SHP77 (cell line): ENCODE data around the gene PPP2R2C.

Experiments
- DNase-seq, 2 experiments: peaks; one replicate each; lab custom pipeline; 2025; lab: John Stamatoyannopoulos, UW

The PPP2R2C gene

DNA sequence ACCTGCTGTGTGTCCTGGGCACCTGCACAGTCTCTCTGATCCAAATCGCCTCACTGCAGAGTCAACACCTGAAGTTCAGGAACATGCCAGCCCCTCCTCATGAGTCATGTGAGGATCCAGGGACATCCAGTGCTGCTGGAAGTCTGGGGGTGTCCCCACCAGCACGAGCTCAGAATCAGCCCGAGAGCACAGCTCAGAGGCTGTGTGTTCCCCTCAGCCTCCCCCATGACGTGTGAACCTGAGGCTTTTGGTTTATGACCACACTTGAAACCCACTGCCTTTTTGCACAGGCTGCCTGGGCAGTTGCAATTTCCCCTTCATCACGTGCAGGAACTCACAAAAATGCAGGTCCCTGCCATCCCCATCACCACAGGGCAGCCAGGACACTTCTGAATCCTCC is 47.1 kb downstream of the PPP2R2C start:
- no peak for DNase-seq

DNA sequence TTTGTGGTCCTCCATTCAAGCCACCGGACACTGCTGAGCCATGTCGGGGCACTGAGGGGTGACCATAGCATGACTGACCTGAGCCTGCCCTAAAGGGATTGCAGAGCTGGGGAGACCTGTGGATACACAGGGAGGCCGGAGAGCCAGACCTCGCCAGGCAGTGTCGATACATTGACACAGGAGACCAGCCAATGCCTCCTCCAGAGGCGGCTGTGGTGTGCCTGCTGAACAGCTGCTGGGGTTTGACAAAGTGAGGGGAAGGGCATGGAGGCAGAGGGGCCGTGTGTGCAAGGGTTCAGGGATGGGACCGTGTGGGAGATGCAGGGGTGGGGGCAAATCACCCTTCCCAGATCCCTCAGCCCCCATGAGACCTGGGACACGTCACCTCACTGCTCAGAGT is 48.0 kb downstream of the PPP2R2C start:
- DNase-seq: no peak

DNA sequence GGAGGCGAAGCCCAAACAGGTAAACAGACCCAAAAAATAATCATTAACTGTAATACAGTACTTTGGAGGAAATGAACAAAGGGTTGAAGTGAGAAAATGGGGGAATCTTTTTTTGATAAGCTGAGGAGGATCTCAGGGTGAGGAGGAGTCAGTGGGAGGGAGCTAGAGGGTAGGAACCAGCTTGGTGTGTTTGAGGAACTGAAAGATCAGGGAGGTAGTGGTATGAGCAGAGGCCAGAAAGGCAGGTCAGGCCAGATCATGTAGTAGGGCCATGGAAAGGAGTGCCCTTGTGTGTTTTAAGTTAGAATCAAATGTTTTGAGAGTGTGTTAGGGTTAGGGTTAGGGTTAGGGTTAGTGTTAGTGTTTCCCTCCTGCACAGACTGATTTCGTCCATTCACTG is 48.8 kb downstream of the PPP2R2C start:
- DNase-seq: no peak

DNA sequence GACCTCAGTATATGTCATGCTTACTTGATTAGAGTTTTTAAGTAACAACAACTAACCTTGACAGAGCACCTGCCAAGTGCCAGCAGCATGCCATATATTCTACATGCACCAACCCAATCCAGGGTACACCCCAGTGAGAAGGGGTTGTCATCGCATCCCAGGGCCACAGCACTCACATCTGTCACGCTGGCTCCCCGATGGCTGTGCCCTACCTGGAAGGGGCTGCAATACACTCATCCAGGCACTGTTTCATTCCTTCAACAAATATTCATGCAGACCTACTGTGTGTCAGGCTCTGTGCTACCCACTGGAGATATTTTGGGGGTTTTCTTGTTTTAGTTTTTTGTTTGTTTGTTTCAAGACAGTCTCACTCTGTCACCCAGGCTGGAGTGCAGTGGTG is 49.5 kb downstream of the PPP2R2C start:
- DNase-seq: no peak

DNA sequence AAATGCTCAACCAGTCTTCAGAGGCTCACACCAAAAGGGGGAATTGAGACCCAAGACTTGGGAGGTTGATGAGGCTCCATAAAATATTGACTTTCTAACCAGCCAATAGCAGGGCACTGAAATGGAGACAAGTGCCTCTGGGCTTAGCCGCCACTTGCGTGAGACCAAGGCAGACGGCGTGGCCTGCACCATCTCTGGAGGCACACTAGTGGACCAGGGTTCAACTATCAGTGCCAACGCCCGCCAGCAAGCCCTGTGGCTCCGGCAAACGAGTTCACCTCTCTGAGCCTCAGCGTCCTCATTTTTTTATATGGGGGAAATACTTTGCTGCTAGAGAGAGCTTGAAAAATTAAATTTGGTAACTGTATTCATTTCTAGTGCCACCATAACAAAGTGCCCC is 50.3 kb downstream of the PPP2R2C start:
- DNase-seq: no peak

DNA sequence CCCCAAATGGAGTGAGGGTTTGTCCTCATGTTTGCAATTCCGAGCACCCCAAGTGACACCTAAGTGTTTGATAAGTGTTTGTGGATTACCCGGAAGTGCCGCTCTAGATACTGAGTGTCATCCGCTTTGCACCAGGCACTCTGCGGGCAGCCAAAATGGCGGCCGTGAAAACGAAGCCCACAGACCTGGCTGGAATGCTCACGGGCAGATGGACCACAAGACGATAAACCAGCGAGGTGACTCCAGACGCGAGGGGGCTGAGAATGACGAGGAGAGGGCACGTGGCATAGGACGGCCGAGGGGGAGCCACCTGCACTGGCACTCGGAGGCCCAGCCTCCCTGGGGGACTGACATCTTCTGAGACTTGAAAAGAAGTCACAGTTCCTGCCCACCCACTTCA is 51.0 kb downstream of the PPP2R2C start:
- DNase-seq: no peak

DNA sequence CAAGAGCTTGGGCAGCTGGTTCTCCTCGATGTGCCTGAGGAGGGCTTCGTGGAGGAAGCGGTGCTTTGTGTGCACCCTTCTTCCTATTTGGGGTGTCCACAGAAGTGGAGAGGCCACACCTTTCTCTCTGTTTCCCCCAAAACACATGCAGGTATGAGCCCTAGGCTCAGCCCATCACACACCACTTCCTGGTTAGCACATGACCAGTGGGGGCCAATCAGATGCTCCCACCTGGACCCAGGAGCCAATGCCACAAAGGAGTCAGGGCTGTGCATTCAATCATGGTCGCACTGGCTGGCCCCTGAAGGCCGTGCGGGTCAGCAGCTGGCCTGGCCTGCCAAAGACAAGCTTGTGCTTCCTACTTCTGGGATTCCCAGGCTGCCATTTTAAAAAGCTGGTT is 51.4 kb downstream of the PPP2R2C start:
- no peak for DNase-seq

DNA sequence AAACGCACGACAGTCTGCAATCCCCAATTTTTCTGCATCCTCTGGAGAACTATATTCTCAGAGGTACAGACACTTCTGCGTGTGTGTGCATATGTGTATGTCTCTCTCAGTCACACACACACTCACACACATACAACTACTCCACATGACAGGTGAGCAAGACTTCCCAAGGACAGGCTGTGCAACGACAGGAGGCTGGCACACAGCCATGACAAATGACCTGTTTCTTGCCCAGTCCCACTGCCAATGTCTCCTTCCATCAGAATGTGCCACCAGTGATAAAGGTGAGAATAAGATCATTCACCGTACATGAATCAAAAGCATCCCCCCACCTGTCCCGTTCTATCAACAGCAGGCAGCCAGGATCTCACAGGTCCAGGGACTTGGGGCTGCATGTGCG is 52.4 kb downstream of the PPP2R2C start:
- DNase-seq: no peak

DNA sequence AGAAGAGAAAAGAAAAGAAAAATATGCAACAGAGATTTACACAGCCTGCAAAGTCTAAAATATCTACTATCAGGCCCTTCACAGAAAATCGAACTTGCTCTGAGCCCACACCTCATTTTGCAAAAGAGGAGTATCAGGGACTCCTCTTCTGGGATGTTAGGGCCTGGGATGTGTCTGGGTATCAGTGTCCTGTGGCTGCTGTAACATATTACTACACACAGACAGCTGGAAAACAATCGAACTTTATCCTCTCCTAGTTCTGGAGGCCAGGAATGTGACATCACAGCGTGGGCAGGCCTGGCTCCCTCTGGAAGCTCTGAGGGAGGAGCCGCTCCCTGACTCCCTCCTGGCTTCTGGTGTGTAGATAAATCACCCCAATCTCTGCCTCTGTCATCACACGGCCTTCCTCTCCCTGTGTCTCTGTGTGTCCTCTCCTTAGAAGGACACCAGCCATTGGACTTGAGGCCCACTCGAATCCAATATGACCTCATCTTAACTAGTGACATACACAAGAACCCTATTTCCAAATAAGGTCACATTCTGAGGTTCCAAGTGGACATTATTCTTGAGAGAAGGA is 52.9 kb downstream of the PPP2R2C start:
- DNase-seq: no peak

DNA sequence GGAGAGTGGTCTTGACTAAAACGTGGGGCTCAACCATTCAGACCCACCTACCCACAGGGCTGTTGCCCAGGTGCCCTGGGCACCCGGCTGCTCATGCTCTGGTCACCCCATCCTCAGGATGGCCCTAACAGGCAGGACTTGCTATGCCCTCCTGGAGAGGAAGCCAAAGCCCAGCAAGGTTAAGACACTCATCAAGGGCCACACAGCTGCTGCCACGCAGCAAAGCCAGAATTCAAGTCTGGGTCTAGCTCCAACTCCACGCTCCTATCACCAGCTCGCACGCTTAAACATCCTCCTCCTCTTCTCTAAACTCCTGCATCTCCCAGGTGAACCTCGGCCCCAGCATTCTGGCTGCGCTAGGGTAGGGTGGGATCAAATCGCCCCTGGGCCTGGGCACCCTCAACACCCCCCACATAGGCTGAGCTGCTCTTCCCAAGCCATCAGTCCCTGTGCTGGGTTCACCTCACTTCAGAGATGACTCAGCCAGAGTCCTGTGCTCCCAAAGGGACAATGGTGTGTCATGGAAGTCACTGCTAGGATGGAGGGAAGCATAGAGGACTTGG is 54.1 kb downstream of the PPP2R2C start:
- no peak for DNase-seq

DNA sequence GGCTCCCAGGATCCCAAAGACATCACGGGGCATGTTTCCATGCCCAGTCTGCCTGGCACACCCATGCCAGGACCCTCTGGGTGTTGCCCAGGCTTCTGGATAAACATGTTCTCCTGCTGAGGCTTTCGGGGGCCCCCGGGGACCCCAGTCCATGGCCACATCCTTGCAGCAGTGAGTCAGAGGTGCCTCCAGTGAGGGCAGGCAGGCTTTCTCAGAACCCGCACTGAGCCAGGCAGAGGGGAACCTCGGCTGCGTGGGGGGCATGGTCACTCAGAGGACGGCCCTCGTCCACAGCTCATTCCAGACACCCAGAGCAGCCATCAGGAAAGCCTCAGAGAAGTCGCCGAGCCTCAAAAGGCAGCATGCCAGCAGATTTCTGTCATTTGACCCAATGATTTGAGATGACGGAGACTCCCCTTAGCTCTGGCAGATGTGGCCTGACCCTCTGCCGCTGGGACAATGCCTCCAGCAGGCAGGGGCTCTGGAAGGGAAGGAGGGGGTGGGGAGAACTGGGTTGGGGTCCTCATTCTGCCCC is 54.8 kb downstream of the PPP2R2C start:
- no peak for DNase-seq

DNA sequence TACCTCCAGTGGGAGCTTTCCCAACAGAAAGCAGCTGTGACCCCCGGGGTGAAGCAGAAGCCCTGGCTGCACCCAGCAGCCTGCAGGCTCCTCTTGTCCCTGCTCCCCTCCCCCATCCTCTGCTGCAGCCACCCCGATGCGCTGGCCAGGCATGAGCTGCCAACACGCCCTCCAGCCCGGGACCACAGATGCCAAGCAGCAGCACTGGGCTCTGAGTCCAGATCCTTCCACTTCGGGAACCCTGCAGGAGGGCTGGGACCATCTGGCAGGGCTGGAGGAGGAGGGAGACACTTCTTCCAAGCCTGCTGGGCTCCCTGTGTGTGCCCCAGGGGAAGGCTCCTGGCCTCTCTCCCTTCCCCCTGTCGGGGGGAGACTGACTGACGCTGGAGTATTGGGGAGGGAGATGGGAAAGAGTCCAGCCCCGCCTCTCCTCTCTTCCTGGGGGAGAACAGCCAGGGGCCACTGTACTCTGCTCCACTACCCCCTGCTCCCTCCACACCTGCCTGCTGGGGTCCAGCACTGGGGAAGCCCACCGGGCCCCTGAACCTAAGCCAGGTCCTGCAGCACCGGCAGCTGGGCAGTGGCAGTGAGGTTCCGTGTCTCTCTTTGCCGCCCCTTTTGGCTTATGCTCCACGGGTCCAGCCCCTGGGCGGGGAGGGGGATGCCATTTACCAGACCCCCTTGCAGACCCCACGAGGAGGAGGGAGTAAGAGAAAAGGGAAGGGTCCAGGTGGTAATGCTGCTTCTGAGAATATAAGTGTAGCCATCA is 55.7 kb downstream of the PPP2R2C start:
- no peak for DNase-seq

DNA sequence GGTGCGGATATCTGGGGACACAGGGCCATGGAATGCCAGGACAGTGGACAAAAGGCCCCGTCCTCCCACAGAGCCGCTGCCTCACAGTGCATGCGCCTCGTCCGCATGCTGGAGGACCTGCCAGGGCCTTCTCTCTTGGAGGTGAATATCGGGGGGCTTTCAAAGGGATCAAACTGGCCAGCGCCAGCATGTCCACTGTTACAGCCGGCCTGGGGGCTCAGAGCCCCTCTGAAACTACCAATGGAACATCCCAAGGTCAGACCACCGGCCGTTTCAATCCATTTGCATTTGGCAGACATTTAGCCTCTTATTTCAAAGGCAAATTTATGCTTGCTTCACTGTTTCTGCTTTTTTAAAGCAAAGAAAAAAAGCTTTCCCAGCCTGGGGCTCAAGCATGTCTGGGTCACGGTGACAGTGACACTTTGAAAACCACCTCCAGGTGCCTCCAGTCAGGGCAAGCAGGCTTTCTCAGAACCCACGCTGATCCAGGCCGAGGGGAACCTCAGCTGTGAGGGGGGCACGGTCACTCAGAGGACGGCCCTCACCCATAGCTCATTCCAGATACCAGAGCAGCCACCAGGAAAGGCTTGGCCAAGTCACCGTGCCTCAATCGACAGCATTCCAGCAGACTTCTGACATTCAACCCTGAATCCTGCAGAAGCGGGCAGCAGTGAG is 57.2 kb downstream of the PPP2R2C start:
- no peak for DNase-seq

DNA sequence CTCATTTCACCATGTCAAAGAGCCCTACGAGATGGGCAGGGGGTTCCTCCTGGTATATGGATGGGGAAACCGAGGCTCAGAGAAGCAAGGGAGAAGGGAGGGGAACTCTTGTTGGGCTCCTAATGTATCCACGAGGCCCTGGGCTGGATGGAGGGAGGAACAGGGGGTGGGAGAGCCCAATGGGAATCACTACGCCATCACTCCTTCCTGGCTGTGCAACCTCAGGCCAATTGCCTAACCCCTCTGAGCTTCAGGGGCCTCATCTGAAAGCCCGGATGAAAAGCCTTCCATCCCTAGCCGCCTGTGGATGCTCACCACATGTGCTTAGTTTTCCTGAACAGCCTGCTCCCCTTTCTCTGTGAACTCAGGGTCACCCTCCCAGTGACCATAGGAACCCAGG is 57.8 kb downstream of the PPP2R2C start:
- DNase-seq: no peak

DNA sequence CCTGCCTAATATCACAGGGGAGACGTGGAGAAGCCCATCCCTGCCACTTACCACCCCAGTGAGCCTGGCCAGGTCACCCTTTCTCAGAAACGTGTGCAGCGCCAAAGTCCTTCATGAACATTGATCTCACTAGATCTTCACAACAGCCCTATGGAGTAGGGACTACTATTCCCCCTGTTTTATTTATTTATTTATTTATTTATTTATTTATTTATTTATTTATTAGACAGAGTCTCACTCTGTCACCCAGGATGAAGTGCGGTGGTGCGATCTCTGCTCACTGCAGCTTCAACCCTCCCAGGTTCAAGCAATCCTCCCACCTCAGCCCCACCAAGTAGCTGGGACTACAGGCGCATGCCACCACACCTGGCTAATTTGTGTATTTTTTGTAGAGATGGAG is 61.8 kb downstream of the PPP2R2C start:
- DNase-seq: no peak

DNA sequence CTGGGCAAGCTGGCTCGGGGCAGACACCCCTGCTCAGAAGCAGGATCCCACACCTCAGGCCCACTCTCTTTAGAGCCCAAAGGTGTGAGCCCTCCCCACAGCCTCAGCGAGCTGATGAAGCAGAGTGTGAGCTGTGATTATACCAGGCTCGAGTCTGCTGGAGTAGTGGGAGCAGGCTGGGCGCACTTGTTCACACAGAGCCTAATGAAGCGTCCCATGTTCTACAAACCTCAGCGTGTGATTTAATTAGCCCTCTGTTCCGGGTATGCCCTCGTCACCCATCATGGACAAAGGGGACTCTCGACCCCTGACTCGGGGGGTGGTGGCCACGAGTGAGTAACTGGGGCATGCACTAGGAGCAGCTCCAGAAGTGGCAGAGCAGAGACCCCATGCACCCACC is 62.3 kb downstream of the PPP2R2C start:
- no peak for DNase-seq

DNA sequence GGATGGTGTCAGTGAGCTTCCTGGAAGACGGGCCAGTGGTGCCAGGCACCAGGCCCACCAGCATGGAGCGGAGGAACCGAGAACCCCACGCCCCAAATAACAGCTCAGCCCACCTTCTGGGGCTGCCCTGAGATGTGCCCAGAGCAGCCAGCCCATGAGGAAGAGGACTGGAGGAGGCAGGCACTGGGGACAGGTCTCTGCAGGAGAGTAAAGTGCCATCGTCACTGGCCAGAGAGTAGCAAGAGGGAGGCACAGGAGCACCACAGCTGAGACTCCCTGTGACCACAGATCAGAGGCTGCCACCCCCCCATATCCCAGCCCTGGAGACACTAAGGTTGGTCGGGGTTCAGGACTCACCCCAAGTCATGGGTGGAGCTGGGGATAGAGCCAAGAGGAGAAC is 63.0 kb downstream of the PPP2R2C start:
- no peak for DNase-seq

DNA sequence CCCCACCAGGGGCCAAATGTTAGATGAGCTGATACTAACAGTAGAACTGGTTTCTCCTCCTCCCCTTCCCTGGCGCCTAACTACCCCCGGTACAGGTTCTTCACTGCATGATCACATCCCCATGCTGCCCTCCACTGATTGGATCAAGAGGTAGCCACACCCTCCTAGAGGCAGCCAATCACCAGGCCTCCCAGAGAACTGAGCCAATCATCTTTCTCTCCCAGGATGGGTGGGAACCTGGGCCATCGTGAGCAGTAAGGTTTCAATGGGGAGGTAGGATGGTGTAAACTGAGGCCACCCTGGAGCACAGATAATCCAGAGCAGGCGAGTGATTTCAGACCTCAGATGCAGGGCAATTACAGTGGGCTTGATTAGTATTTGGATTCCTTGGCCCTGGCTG is 64.2 kb downstream of the PPP2R2C start:
- no peak for DNase-seq

DNA sequence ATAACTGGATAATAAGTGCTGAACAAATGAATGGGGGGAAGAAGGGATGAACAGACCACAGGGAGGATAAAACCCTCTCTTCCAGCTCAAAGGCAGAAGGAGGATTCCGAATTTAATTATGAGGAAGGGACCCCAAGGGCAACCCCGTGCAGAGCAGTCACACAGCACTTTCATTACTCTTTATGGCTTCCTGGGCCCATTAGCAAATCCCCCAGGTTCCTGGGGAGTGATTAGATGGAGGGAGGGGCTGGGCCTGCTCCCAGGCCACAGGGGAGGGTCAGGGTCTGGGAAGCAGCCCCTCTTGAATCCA is 67.1 kb downstream of the PPP2R2C start:
- no peak for DNase-seq

DNA sequence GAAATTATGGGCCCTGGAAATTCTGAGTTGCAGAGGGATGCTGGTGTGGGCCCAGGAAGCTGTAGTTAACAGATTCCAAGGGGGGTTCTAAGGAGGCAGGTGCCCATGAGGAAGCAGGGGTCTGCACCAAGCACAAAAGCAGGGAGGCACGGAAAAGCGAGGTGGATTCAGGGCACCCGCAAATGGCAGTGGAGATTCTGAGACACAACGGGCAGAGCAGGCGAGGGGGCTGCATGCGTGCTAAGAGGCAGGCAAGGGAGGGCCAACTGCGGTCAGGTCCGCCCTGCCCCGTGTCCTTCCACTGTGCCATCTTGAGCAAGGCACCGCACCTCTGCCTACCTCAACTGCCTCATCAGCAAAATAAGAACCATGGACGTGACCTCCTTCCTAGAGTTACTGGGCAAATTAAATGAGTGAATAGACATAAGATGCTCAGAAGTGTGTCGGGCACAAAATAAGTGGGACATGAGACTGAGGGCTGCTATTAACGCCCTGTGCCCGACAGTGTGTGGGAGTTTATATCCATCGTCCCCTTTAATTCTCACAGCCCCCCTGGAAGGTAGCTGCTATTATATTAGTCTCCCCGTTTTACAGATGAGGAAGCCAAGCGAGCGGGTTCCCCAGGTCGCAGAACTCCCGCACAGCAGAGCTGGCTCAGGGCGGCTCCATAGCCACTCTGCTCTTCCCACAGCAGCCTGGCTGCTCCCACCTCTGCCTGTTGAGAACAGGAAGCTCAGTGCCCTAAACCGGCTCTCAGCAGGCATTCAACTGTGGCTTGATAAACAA is 67.6 kb downstream of the PPP2R2C start:
- no peak for DNase-seq

DNA sequence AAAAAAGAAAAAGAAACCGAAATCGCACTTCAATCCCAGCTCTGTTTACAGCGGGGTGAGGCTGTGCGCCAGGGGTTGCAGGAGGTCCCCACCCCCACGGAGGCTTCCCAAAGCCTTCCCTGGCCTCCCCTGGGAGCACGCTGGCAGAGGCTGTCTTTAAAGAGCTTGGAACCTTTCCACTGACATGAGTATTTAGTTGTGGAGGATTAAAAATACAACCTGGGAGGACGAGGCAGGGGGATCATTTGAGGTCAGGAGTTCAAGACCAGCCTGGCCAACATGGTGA is 69.1 kb downstream of the PPP2R2C start:
- DNase-seq: no peak

DNA sequence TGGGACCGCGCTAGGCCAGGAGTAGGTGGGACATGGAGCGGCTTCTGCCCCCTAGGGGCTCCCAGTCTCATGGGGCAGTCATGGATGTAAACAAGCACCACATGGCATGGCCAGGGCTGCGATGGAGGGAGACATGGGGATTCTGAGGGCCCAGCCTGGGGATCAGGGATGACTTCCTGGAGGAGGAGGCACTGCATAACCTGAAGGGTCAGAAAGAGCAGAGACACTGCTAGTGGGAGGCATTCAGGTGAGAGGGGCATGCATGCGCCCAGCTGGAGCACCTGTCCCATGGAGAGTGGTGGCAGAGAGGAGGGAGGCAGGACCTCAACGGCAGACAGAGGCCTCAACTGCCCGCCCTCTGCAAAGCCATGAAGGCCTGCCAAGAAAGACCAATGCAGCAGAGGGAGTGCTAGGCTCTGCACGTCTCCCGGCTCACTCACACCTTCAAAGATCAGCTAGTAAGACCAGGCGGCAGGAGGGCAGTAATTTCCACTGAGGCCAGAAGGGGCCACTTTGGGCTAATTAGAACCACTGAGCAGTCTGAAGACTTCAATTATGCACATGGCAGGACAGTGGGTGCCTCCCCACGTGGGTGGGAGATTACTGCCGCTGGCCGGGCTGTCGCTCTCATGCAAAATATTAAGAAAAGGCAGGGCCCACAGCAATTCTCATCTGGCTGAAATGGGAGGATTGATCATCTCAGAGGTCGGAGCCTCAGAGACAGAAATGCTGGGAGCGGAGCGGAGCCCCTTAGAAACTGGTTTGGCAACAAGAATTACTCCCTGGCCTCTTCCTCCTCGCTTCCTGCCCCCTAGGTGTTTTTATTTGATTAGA is 69.6 kb downstream of the PPP2R2C start:
- no peak for DNase-seq
